Right atrium auricular region (tissue), 2 donors: ENCODE data around the gene ZNF248. TPM values are rescaled to one million over a fixed set of nuclear protein-coding genes. Genes with fewer than 3 reads are reported as not detected.
A peak's percentile ranks its signal among the peaks of the same experiment; 100 is the strongest.
"Not testable (repeated sequence)": the region's sequence is repeated elsewhere in the genome, so short reads cannot be mapped to it uniquely, and the experiment has no call there.

Source experiments
- DNase-seq: peaks from one replicate; pipeline ENCODE4 v3.0.0-alpha.2; 2019; ENCODE audit warnings: low spot score
- H3K27ac ChIP-seq, 2 donors: fragments of 200-600 bp; sonication (generic); 1 replicate in 1 of 2; 2 replicates in 1 of 2; pipeline ENCODE4 v1.5.1; 2016 to 2019
- H3K27me3 ChIP-seq, 2 donors: fragments of 200-600 bp; sonication (generic); one replicate each; pipeline versions ENCODE4 v1.5.1 to v1.6.0; 2017 to 2019
- H3K36me3 ChIP-seq: fragments of 200-600 bp; sonication (generic); one replicate; pipeline ENCODE4 v1.5.1; 2016
- H3K4me1 ChIP-seq, 2 donors: fragments of 200-600 bp; sonication (generic); one replicate each; pipeline versions ENCODE4 v1.5.1 to v1.6.0; 2017 to 2019
- H3K4me3 ChIP-seq, 2 donors: fragments of 200-600 bp; sonication (generic); 1 replicate in 1 of 2; 2 replicates in 1 of 2; pipeline ENCODE4 v1.5.1; 2017 to 2019; ENCODE audit warnings: mild to moderate bottlenecking in 1 of 2, moderate library complexity in 1 of 2
- H3K9me3 ChIP-seq, 2 donors: fragments of 200-600 bp; sonication (generic); one replicate each; pipeline ENCODE4 v1.5.1; 2019
- CTCF ChIP-seq, 2 donors: fragments of 200-600 bp; sonication (generic); IDR thresholded peaks; one replicate each; pipeline ENCODE4 v1.5.1; 2019; ENCODE audit warnings: antibody characterized with exemption in 2 of 2
- total RNA-seq, 2 donors: library from RNA; depleted of rRNA; stranded (reverse); fragments of >200 nt; gene quantifications; one replicate each; pipeline ENCODE4 v1.1.0, GENCODE V29; 2016

ZNF248 gene
- total RNA-seq, 2 donors from 2014 or later, result 7.5 to 9.2 TPM

DNA sequence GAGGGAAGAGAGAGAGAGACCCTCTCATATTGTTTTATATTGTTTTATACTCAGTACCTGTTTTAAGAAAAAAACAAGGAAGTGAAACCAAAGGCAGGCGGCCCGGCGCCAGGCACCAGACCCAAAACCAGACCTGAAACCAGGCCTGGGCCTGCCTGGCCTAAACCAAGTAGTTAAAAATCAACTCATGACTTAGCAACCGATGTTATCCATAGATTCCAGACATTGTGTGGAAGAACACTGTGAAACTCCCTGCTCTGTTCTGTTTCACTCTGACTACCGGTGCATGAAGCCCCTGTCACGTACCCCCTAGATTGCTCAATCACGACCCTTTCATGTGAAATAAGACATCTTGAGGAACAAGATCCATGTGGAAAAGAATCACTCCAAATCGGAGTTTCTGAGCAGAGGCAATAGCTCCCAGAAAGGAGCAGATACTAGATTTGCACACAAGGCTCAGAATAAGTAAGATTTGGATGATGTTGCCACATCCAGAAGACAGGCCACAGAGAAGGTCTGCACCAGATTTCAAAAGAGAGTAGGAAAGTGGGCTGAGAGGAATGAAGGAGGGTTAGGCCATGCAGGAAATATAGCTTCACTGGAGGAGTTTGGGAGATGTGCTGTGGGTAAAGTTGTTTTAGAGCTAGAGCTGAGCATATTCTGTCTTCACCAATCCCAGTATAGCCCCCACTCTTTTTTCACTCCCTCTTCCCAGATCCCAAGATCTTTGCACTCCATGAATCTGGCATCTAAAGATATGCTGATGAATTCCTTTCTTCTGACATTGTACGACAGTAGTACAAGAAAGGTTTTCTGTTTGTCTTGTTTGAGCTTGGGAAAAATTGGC, 8.8 kb upstream of the ZNF248 start:
- Histone ChIP-seq H3K36me3 (no peaks in the 10 kb centered on the region), H3K27ac (no peak overlapping the region), H3K4me1 (no peaks in the 10 kb centered on the region), H3K9me3 (no peaks in the 10 kb centered on the region), H3K27me3 (no peaks in the 10 kb centered on the region), H3K4me3 (no peak overlapping the region)
- no peak for DNase-seq
- TF ChIP-seq CTCF (IDR thresholded peaks at IDR 0.05), result no peak

DNA sequence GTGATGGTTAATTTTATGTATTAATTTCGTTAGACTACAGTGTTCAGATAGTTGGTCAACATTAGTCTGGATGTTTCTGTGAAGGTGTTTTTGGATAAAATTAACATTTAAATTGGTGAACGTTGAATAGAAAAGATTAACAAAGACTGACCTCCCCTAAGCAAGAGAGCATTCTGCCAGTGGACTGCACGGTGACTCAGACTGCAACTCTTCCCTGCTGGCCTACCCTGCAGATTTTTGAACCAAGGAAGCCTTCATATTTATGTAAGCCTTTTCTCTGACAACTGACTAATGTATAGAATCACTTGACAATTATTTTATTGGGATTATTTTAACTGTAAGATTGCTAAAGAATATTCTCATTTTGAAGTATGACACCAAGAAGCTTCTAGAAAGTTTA, 7.9 kb upstream of the ZNF248 start:
- no peaks in the 10 kb centered on the region for H3K36me3 ChIP-seq
- no peaks in the 10 kb centered on the region for H3K4me1 ChIP-seq
- TF ChIP-seq CTCF (IDR thresholded peaks at IDR 0.05), result no peak
- no peak for DNase-seq
- no peak overlapping the region for H3K27ac ChIP-seq
- H3K9me3 ChIP-seq, result no peaks in the 10 kb centered on the region
- no peaks in the 10 kb centered on the region for H3K27me3 ChIP-seq
- H3K4me3 ChIP-seq, result no peak overlapping the region

DNA sequence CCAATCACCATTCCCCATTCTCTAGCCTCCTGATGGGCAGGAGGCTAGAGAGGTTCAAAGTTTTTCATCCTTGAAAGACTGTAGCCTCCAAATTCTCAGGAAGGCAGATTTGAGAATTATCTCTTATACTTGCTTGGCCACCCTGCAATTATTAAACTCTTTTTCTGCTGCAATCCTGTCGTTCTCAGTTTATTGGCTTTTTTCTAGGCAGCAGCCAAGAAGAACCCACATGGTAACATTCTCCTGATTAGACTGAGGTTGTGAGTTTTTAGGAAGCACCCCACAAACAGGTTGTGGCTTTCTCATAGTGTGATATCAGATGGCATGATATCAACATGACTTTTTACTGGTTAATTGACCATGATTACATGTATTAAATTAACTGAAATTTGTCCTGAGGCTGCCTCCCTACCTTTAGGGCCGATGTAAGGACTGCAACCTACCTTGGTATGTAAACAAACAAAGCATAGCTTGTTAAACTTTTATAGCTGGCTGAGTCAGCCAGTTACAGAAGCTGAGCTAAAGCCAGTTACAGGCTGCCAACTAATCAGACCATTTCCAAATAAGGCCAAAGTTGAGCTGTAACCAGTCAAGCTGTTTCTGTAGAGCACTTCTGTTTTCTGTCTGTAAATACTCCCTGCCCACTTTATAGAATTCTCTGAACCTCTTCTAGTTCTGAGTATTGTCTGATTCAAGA, 3.2 kb upstream of the ZNF248 start:
- no peak for DNase-seq
- Histone ChIP-seq H3K27ac (no peak overlapping the region), H3K27me3 (no peaks in the 10 kb centered on the region), H3K4me3 (no peak overlapping the region), H3K36me3 (no peaks in the 10 kb centered on the region), H3K9me3 (no peaks in the 10 kb centered on the region), H3K4me1 (peaks cover 0 to 18% of the 10 kb centered on the region in 2 donors)
- TF ChIP-seq CTCF (IDR thresholded peaks at IDR 0.05), result no peak

DNA sequence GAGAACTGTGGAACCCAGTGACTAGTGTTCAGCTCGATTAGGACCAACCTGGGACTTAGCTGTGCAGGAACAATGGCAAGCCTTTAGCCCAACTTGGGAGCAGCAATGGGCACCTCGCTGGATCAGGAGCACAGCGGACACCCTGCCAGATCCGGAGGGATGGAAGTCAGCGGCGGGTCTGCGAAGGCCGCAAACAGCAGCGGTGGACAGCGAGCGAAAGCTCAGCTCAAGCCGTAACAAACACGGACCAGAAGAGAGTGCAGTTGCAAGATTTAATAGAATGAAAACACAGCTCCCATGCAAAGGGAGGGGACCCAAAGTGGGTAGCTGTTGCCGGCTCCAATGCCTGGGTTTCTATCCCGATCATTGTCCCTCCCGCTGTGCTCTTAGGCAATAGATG, 1.9 kb upstream of the ZNF248 start:
- H3K27me3 ChIP-seq, H3K4me3 ChIP-seq, DNase-seq, H3K27ac ChIP-seq, H3K9me3 ChIP-seq, H3K36me3 ChIP-seq: not testable (repeated sequence)
- peaks cover 0 to 31% of the 10 kb centered on the region in 2 donors for H3K4me1 ChIP-seq

GRCh38 chr10:37856881-37857286, 526 bp downstream of the ZNF248 start:
- peak; percentile 61 for DNase-seq
- no peak for TF ChIP-seq CTCF (IDR thresholded peaks at IDR 0.05)
- no peaks in the 10 kb centered on the region for H3K9me3 ChIP-seq

DNA sequence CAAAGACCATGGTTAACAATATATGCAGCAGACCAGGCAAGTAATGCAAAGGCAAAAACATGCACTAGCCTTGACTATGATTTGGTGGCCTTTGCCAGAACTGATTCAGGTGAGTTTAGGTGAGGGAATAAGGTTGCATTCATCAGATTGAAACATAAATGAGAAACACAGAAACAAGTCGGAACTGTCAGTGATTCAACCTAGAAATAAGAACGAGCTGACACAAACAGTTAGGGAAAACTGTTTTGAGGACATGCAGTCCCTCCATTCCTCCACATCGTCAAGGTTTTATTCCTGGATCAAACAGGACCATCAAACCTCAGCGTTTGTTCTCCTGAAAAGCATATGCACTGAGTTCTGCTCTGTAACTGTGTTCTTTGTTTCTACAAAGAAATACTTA, 1.8 kb downstream of the ZNF248 start:
- H3K27ac ChIP-seq, result peak overlapping the region in 1 of 2 donors; percentile 12
- H3K9me3 ChIP-seq, result no peaks in the 10 kb centered on the region
- DNase-seq, result no peak
- no peak for TF ChIP-seq CTCF (IDR thresholded peaks at IDR 0.05)
- no peak overlapping the region for H3K4me3 ChIP-seq
- H3K36me3 ChIP-seq, result peaks cover 4% of the 10 kb centered on the region
- no peaks in the 10 kb centered on the region for H3K27me3 ChIP-seq
- peaks cover 0 to 31% of the 10 kb centered on the region in 2 donors for H3K4me1 ChIP-seq

More at GRCh38 chr10:37856881-37857286, 526 bp downstream of the ZNF248 start:
- no peaks in the 10 kb centered on the region for H3K27me3 ChIP-seq
- peaks cover 0 to 31% of the 10 kb centered on the region in 2 donors for H3K4me1 ChIP-seq
- H3K36me3 ChIP-seq, result peaks cover 4% of the 10 kb centered on the region
- peak overlapping the region; percentile 100 for H3K27ac ChIP-seq
- peak overlapping the region; percentile 74 to 92 for H3K4me3 ChIP-seq
